ENCODE results near the gene EBF3. TPM values are rescaled to one million over a fixed set of nuclear protein-coding genes. Genes with fewer than 3 reads are reported as not detected.
A peak's percentile ranks its signal among the peaks of the same experiment; 100 is the strongest.

EBF3 gene
- total RNA-seq: 5.8 TPM
- long read RNA-seq, partial matches to known transcripts: 1 of 6 reads
- long read RNA-seq, other reads (novel, unspliced or antisense): 5 of 6 reads

GRCh38 chr10:129963641-129964501, at the start of gene EBF3:
EBF3 (minus strand) TSS chr10:129964274; CDS start chr10:129963768, 506 bp downstream.
- intact Hi-C loops (cut with DNase I): no loop called here

GRCh38 chr10:130013335-130014262, 49.5 kb upstream of the EBF3 start:
- intact Hi-C loops (cut with DNase I): no loop called here
- DNase-seq (ENCODE audit: low spot score): no peak

More at GRCh38 chr10:129963641-129964501, at the start of gene EBF3:
- peak; percentile 90 for DNase-seq (ENCODE audit: low spot score)

DNA sequence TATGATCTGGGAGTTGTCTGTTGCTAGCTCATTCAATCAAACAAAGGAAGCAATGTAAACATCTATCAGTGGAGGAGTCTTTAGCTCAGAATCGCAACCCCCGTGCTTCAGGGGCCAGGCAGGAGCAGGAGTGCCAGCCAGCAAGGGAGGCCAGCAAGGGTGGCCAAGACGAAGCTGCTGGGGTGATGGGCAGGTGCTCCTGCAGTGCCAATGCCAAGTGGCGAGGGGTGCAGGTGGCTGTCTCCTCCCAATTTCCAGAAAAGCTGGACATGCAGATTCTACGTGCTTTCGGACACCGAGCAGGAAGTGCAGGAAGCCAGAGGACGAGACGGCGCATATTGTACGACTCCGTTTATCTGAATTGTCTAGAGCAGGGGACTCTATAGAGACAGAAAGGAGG, 48.1 kb upstream of the EBF3 start:
- intact Hi-C loops (cut with DNase I): no loop called here
- DNase-seq (ENCODE audit: low spot score): no peak

DNA sequence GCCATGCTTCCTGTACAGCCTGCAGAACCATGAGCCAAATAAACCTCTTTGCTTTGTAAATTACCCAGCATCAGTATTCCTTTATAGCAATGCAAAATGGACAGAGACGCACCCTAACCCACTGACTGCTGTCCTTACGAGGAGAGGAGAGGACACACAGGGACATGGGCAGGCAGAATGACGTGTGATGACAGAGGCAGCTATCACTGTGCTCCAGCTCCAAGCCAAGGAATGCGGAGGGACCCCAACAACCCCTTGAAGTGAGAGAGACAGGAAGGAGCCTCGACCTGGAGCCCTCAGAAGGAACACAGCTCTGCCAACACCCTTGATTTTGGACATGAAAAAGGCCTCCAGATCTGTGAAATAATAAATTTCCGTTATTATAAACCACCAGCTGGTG, 46.6 kb upstream of the EBF3 start:
- intact Hi-C loops (cut with DNase I): no loop called here

GRCh38 chr10:130009228-130009627, 45.2 kb upstream of the EBF3 start:
- no peak for DNase-seq (ENCODE audit: low spot score)
- intact Hi-C loops (cut with DNase I): no loop called here

More for the DNA sequence above, 46.6 kb upstream of the EBF3 start:
- no peak for DNase-seq (ENCODE audit: low spot score)

DNA sequence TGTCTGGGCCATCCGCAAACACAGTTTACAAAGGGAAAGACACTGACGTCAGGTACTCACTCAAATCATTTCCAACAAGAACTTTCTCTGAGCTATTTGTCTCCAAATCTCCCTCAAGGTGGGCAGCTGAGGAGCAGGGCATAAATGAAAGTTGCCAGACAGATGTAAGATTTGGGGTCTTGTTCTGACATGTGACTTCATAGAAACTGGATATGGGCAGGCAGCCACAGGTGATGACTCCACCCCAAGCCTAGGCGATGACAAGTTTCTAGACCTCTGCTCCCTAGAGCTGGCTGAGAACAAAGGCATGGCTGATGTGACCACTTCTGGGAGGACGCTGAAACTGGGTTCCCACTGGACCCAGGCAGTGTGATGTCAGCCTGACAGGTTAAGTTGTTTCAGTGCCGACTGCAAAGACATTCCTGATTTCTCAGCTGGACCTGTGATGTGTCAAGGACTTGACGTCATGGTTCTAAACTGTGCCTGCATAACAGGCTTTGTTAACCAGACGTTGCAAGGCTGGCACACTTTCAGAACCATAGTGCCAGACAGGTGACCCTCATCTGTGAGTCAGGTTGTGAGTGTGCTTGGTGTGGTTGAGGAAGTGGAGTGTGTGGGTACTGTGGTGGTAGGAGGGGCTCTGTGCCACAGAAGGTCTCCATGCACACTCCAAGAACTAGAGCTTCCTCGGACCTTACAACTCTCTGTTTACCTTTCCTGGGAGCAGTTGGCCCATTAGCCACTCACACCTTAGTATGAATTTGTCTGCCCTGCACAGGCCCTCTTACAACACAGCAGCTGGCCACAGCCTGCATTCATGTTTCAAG, 39.9 kb upstream of the EBF3 start:
- intact Hi-C loops (cut with DNase I): no loop called here
- no peak for DNase-seq (ENCODE audit: low spot score)

GRCh38 chr10:130003166-130003565, 39.1 kb upstream of the EBF3 start:
- intact Hi-C loops (cut with DNase I): no loop called here
- DNase-seq (ENCODE audit: low spot score): no peak

GRCh38 chr10:130002606-130003005, 38.5 kb upstream of the EBF3 start:
- intact Hi-C loops (cut with DNase I): no loop called here
- no peak for DNase-seq (ENCODE audit: low spot score)

- intact Hi-C loops (cut with DNase I): no loop called here
- no peak for DNase-seq (ENCODE audit: low spot score)
Measured at GRCh38 chr10:130000918-130001317, 36.8 kb upstream of the EBF3 start.

GRCh38 chr10:129999140-129999539, 35.1 kb upstream of the EBF3 start:
- DNase-seq (ENCODE audit: low spot score): no peak
- intact Hi-C loops (cut with DNase I): no loop called here

DNA sequence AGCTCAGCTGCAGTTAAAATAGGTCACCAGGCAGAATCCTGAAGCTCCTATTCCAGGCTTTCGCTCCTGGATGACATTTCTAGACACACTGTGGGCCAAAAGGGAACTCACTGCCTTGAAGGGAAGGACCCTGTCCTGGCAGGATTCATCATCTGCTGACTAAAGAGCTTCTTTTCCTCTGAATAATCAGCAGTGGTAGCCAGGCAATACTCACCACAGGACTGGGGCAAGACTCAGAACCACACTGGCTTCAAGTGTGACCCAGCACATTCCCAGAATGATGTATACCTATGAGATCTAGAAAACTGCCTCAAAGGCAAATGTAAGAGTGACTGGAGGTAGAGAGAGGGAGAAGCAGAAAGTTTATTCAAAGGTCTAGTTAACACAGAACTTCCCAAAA, 29.5 kb upstream of the EBF3 start:
- no peak for DNase-seq (ENCODE audit: low spot score)

DNA sequence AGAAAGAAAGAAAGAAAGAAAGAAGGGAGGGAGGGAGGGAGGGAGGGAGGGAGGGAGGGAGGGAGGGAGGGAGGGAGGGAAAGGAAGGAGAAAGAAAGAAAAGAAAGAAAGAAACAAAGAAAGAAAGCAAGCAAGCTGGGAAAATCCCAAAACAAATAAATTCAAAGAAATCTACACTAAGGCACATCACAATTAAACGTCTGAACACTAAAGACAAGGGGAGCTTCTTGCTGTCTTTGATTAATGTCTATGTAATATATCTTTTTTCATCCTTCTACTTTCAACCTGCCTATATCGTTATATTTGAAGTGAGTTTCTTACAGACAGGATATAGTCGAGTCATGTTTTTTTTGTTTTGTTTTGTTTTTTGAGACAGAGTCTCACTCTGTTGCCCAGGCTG, 28.3 kb upstream of the EBF3 start:
- intact Hi-C loops (cut with DNase I): no loop called here
- no peak for DNase-seq (ENCODE audit: low spot score)

More for the DNA sequence above, 29.5 kb upstream of the EBF3 start:
- intact Hi-C loops (cut with DNase I): no loop called here

- intact Hi-C loops (cut with DNase I): no loop called here
- DNase-seq (ENCODE audit: low spot score): no peak
Measured at GRCh38 chr10:129982825-129983224, 18.8 kb upstream of the EBF3 start.

DNA sequence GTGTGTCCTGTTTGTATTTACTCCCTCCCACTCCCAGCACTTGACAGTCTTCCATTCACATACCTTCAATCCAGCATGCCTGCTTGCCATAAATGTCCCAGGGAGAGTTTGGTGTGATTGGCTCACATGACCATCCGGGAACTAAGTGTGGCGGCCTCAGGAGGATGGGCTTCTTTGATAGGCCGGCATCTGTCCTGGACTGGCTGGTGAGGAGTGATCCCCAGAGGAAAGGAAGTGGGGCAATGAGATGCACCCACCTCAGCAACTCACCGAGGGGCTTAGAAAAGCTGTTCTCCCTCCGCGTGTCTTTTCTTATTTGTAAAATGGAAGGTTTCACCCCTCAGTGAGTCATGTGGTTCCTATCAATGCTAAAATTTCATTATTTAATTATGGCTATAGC, 14.9 kb upstream of the EBF3 start:
- intact Hi-C loops (cut with DNase I): loop anchor here (10.0 kb wide), 3 partner anchors 126 to 1714 kb away; no protein-coding TSS in a partner anchor
- no peak for DNase-seq (ENCODE audit: low spot score)

DNA sequence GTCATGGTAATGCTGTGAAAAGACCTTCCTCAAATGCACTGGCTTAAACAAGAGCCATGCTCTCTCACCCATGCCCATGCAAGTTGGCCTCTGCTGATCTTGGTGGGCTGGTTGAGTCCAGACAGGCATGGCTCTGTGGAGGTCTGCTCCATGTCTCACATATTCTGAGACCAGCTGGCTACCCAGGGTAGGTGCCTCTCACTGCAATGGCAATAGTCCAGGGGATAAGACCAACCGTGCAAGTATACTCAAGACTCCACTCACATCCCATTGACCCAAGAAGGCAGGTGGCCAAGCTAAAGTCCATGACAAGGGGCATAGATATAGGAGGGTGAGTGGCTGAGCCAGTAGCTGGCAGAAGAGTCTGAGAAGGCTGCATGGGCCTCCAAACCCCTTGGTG, 14.2 kb upstream of the EBF3 start:
- intact Hi-C loops (cut with DNase I): loop anchor here (10.0 kb wide), 3 partner anchors 126 to 1714 kb away; no protein-coding TSS in a partner anchor
- no peak for DNase-seq (ENCODE audit: low spot score)

DNA sequence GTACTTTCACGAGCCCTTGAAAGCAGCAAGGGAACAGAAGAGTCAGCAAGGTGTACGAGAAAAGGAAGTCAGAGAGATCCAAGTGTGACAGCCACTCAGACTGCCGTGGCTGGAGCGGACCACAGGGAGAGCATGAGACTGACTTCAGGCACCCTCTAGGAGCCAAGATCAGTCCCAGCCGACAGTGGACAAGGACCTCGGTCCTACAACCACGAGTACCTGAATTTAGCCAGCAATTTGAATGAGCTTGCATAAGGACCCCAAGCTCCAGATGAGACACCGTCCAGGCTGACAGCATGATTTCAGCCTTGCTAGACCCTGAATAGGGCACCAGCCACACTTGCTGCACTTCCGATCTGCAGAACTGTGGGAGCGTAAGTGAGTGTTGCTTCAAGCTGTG, 13.7 kb upstream of the EBF3 start:
- intact Hi-C loops (cut with DNase I): loop anchor here (10.0 kb wide), 3 partner anchors 127 to 1713 kb away; no protein-coding TSS in a partner anchor

DNA sequence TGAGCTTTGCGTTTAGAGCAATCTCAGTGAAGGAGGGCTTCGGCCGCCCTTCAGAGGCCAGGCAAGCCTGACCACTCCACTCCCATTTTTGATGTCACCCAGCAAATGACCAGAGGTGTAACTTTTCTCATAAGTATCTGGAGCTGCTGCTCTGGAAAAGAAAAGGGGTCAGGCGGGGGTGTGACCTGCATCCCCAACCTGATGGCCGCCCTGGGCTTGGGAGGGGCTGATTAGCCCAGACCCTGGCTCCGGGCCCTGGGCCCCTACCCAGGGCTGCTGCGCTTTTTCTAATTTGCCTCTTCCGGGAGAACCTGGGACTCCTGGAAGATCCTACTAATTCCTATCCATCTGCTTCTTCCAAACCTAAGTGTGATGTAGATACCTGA, 9.6 kb upstream of the EBF3 start:
- DNase-seq (ENCODE audit: low spot score): no peak
- intact Hi-C loops (cut with DNase I): loop anchor here (5.0 to 10.0 kb wide), 4 partner anchors 131 to 1709 kb away; no protein-coding TSS in a partner anchor

More for the DNA sequence above, 13.7 kb upstream of the EBF3 start:
- no peak for DNase-seq (ENCODE audit: low spot score)

DNA sequence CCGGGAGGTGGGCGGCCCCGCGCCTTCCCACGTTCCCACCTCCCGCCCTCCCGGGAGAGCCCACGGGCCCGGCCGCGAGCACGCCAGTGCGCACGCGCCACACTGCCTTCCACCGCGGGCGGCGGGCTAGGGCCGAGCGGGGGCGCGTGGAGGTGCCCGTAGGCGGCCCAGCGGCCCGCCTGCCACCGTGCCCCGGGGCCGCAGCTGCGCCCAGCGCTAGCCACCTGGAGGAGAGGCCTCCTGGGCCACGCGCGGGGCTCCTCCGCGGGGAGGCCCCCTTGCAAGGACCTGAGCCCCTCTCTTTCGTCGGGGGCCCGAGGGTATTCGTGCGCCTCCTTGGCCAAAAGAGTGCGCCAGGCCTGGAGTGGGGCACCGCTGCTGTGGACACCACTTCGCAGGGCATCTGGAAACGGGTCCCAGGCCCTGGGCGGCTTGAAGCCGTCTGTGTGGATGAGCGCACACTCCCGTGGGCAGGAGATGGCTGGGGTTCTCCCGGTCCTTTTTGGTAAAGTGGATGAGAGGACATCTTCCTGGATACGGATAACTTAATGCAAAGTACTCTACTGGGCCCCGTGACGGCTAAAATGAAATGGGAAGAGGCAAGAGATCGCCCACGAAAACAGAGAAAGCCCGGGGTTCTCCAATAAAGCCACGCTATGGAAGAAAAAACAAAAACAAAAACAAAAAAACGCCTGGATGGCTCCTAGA, 9.0 kb upstream of the EBF3 start:
- no peak for DNase-seq (ENCODE audit: low spot score)
- intact Hi-C loops (cut with DNase I): loop anchor here (5.0 to 10.0 kb wide), 4 partner anchors 132 to 1708 kb away; no protein-coding TSS in a partner anchor

Measured in cardiac septum (tissue), 1 donor.